ENCODE data around the gene CCDC51. TPM values are rescaled to one million over a fixed set of nuclear protein-coding genes. Genes with fewer than 3 reads are reported as not detected.

CCDC51 gene
- total and polyA plus RNA-seq, 2 of the 13 experiments (the other 11 are each of a cell fraction or from before 2014, with no cell fraction given): 18.1 to 29.4 TPM

- TF ChIP-seq ZSCAN5A (CRISPR knock-in tag; IDR thresholded peaks at IDR 0.05; ENCODE audit: borderline replicate concordance) (peak; percentile 55; the same call in 1 of the 2 replicates), ZNF841 (CRISPR knock-in tag; IDR thresholded peaks at IDR 0.05; ENCODE audit: borderline replicate concordance) (no peak), ZNF709 (CRISPR knock-in tag; IDR thresholded peaks at IDR 0.05) (peak; percentile 62; the same call in 1 of the 2 replicates), PITX1 (CRISPR knock-in tag; IDR thresholded peaks at IDR 0.05) (peak; percentile 60; the same call in 1 of the 2 replicates), ZNF317 (CRISPR knock-in tag; IDR thresholded peaks at IDR 0.05) (peak; percentile 82; the same call in 1 of the 2 replicates), TFDP1 (CRISPR knock-in tag; IDR thresholded peaks at IDR 0.05; ENCODE audit: borderline replicate concordance) (peak; percentile 90), ZNF557 (CRISPR knock-in tag; IDR thresholded peaks at IDR 0.05) (no peak), EP300 (IDR thresholded peaks at IDR 0.05; ENCODE audit: low read depth in 2 of 2, low read length in 2 of 2) (no peak), EP300 (CRISPR knock-in tag; IDR thresholded peaks at IDR 0.05; ENCODE audit: borderline replicate concordance) (peak; percentile 25; the same call in 1 of the 2 replicates), TFE3 (CRISPR knock-in tag; IDR thresholded peaks at IDR 0.05) (peak; percentile 48), HNF4G (IDR thresholded peaks at IDR 0.05; ENCODE audit: borderline replicate concordance, low read depth, low read length) (no peak), HNF4G (CRISPR knock-in tag; IDR thresholded peaks at IDR 0.05; ENCODE audit: borderline replicate concordance, low read depth) (no peak; the same call in 1 of the 2 replicates), PHB2 (IDR thresholded peaks at IDR 0.05; ENCODE audit: partially characterized antibody) (no peak), ZFP36L1 (CRISPR knock-in tag; IDR thresholded peaks at IDR 0.05) (peak; percentile 52; the same call in 1 of the 2 replicates), FOSL1 (CRISPR knock-in tag; IDR thresholded peaks at IDR 0.05; ENCODE audit: borderline replicate concordance) (no peak), ZBTB7A (CRISPR knock-in tag; IDR thresholded peaks at IDR 0.05) (0 out of 2 replicates have a peak, but pooled peaks have one; percentile 28), ZNF83 (CRISPR knock-in tag; IDR thresholded peaks at IDR 0.05; ENCODE audit: borderline replicate concordance) (no peak)
Observed at GRCh38 chr3:48439820-48440589, at the start of gene CCDC51, which contains the start of gene TMA7 (continued).

All from HepG2 (cell line).